Right cardiac atrium (tissue), 5 donors: Measurements from ENCODE around the gene SAMD4A. TPM values are rescaled to one million over a fixed set of nuclear protein-coding genes. Genes with fewer than 3 reads are reported as not detected.
A peak's percentile ranks its signal among the peaks of the same experiment; 100 is the strongest.

Experiments
- ATAC-seq, 2 donors: fragments of 200-7000 bp; cut with Tn5 transposase; one replicate each; pipeline versions ENCODE4 v1.8.0 to v1.9.1; 2020; ENCODE audit warnings: moderate library complexity in 2 of 2, mild to moderate bottlenecking in 1 of 2
- DNase-seq, 3 donors: peaks; one replicate each; pipeline ENCODE4 v3.0.0-alpha.2; 2020
- H3K27ac ChIP-seq: one replicate; pipeline ENCODE4 v1.5.1; 2013; ENCODE audit warnings: mild to moderate bottlenecking, low read length, control low read depth, moderate library complexity
- H3K27me3 ChIP-seq: one replicate; pipeline ENCODE4 v1.6.1; 2013; ENCODE audit not compliant: control insufficient read depth, insufficient read depth
- H3K4me1 ChIP-seq: one replicate; pipeline ENCODE4 v1.6.1; 2013; ENCODE audit warnings: low read length; ENCODE audit not compliant: control insufficient read depth, insufficient read depth
- H3K4me3 ChIP-seq: one replicate; pipeline ENCODE4 v1.5.1; 2013; ENCODE audit warnings: low read length, control low read depth
- H3K9me3 ChIP-seq: one replicate; pipeline ENCODE4 v1.6.1; 2013; ENCODE audit warnings: low read length; ENCODE audit not compliant: control insufficient read depth
- WGBS: extraction: QIAGEN DNeasy Blood & Tissue Kit; methylation state at CpG from one replicate; pipeline ENCODE4 v1.1.7; 2013; 5-methylcytosine and 5-hydroxymethylcytosine counted together
- intact Hi-C, 4 donors: fragments of 100-400 bp; cut with DNase I; formaldehyde crosslinking; loops; one replicate each; pipeline versions ENCODE4 v1.11.0 to v1.14.0; 2022 to 2023
- polyA plus RNA-seq: library from polyadenylated mRNA; stranded (reverse); fragments of 200-250 nt; gene quantifications from one replicate; pipeline ENCODE4 v1.2.3, GENCODE V29; 2013
- total RNA-seq, 4 donors: library from RNA; stranded (reverse); fragmentation: NEBNext Ultra II Directional; extraction: Animal tissue kit (Norgen Biotek cat#: 25700); gene quantifications; one replicate each; pipeline ENCODE4 v1.2.1, GENCODE V29; 2021
- donor health status: healthy with polysubstance abuse.
- donor health status: DM: no; HTN: yes; CAD: no.
- donor health status: DM: no; HTN: no; CAD: no.
- donor health status: DM: no; HTN: yes; CAD: no; lungs with severe emphysema.
- donor health status: DM: yes; HTN: yes; CAD: no.

Gene SAMD4A
- total and polyA plus RNA-seq, 5 donors, result 57.2 to 166 (median 137) TPM

DNA sequence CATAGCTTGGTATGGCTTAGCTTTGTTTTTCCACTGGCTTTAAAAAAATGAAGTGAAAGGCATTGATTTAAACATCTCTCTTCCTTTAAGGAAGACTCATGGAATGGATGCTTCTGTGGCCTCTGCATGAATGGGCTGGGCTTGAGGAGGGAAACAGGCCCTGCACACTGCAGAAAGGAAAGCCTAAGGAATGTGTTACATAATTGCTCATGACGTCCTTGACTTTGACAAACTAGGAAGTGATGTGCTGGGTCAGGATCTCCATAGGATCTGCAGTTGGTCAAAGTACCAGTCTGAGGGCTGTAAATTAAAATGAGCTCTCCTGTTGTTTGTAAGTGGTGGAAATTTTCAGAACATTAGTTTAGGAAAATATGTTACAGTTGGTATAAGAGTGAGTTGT, 12.7 kb downstream of the SAMD4A start:
- intact Hi-C loops, result no loop called here
- no peaks in the 10 kb centered on the region for H3K27me3 ChIP-seq
- H3K4me1 ChIP-seq, result peaks cover 10% of the 10 kb centered on the region
- ATAC-seq (peak; percentile 55 to 56), DNase-seq (no peak)
- no peak overlapping the region for H3K4me3 ChIP-seq
- WGBS, result 5% methylated on average over 1 of the region's 1 CpG
- no peaks in the 10 kb centered on the region for H3K9me3 ChIP-seq
- no peak overlapping the region for H3K27ac ChIP-seq

GRCh38 chr14:54580933-54581332, 14.0 kb downstream of the SAMD4A start:
- peaks cover 10% of the 10 kb centered on the region for H3K4me1 ChIP-seq
- WGBS, result 95% methylated on average over 3 of the region's 3 CpGs
- H3K27ac ChIP-seq, result no peak overlapping the region
- no peaks in the 10 kb centered on the region for H3K27me3 ChIP-seq
- no peak for DNase-seq
- no peaks in the 10 kb centered on the region for H3K9me3 ChIP-seq
- intact Hi-C loops, result no loop called here
- H3K4me3 ChIP-seq, result no peak overlapping the region
- ATAC-seq, result no peak

- Histone ChIP-seq H3K27me3 (no peaks in the 10 kb centered on the region), H3K4me1 (peaks cover 5% of the 10 kb centered on the region), H3K27ac (no peak overlapping the region), H3K9me3 (no peaks in the 10 kb centered on the region), H3K4me3 (no peak overlapping the region)
- ATAC-seq (peak in 1 of 2 donors; percentile 23), DNase-seq (no peak)
- 73% methylated on average over 7 of the region's 7 CpGs for WGBS
- intact Hi-C loops, result no loop called here
These were observed 15.4 kb downstream of the SAMD4A start for GRCh38 chr14:54582334-54582733.

GRCh38 chr14:54584097-54584496, 17.2 kb downstream of the SAMD4A start:
- WGBS, result 29% methylated on average over 1 of the region's 1 CpG
- DNase-seq (no peak), ATAC-seq (no peak)
- Histone ChIP-seq H3K27me3 (no peaks in the 10 kb centered on the region), H3K27ac (no peak overlapping the region), H3K9me3 (no peaks in the 10 kb centered on the region), H3K4me1 (peaks cover 2% of the 10 kb centered on the region), H3K4me3 (no peak overlapping the region)
- intact Hi-C loops, result no loop called here

- H3K27me3 ChIP-seq, result no peaks in the 10 kb centered on the region
- intact Hi-C loops, result no loop called here
- no peak overlapping the region for H3K4me3 ChIP-seq
- no peak for DNase-seq
- H3K9me3 ChIP-seq, result no peaks in the 10 kb centered on the region
- no peak for ATAC-seq
- peaks cover 2% of the 10 kb centered on the region for H3K4me1 ChIP-seq
- 95% methylated on average over 3 of the region's 3 CpGs for WGBS
- no peak overlapping the region for H3K27ac ChIP-seq
These were observed 18.3 kb downstream of the SAMD4A start for GRCh38 chr14:54585214-54585613.

GRCh38 chr14:54589076-54589475, 22.1 kb downstream of the SAMD4A start:
- peaks cover 5% of the 10 kb centered on the region for H3K4me1 ChIP-seq
- H3K9me3 ChIP-seq, result no peaks in the 10 kb centered on the region
- no peaks in the 10 kb centered on the region for H3K27me3 ChIP-seq
- H3K4me3 ChIP-seq, result no peak overlapping the region
- 69% methylated on average over 2 of the region's 2 CpGs for WGBS
- intact Hi-C loops, result no loop called here
- no peak for DNase-seq
- no peak overlapping the region for H3K27ac ChIP-seq
- ATAC-seq, result no peak

DNA sequence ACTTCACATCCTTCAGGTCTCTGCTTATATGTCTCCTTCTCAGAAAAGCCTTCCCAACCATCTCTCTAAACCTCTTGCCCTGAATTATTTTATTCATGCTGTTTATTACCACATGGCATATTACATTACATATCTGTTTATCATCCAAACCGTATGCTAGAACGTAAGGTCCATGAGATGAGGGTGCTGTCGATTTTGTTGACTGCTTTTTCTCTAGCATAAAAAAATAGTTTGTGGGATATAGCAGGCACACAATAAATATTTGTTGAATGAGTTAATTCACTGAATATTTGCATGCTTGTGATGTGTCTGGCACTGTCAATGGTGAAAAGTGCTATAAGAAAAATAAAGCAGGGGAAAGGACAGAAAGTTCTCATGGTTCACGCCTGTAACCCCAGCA, 22.9 kb downstream of the SAMD4A start:
- intact Hi-C loops, result no loop called here

GRCh38 chr14:54590481-54590880, 23.6 kb downstream of the SAMD4A start:
- no peak overlapping the region for H3K4me3 ChIP-seq
- H3K4me1 ChIP-seq, result peaks cover 6% of the 10 kb centered on the region
- H3K27me3 ChIP-seq, result no peaks in the 10 kb centered on the region
- no peak overlapping the region for H3K27ac ChIP-seq
- DNase-seq (no peak), ATAC-seq (peak; percentile 35 to 51)
- intact Hi-C loops, result no loop called here
- no peaks in the 10 kb centered on the region for H3K9me3 ChIP-seq

More for the DNA sequence above, 22.9 kb downstream of the SAMD4A start:
- H3K4me3 ChIP-seq, result no peak overlapping the region
- H3K27me3 ChIP-seq, result no peaks in the 10 kb centered on the region
- H3K4me1 ChIP-seq, result peaks cover 6% of the 10 kb centered on the region
- no peaks in the 10 kb centered on the region for H3K9me3 ChIP-seq
- 65% methylated on average over 4 of the region's 4 CpGs for WGBS
- no peak for DNase-seq
- ATAC-seq, result no peak
- H3K27ac ChIP-seq, result no peak overlapping the region

DNA sequence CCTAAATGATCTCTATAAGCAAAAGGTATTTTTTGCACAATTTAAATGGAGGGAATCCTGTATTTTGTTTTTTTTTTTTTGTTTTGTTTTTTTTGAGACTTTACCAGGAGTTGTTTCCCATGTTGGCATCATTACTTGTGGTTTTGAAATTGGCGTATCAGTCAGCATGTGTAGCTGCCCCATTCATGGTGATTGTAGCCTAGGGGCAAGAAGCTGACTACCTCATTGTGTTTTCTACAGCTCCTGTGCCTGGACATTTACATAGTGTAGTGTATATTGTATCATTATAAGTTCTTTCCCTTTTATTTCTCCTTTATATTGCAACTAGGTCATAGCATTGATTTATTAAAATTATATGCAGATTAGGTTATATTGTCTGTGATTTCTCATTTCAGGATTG, 24.5 kb downstream of the SAMD4A start:
- H3K27ac ChIP-seq, result no peak overlapping the region
- H3K4me3 ChIP-seq, result no peak overlapping the region
- WGBS, result 83% methylated on average over 1 of the region's 1 CpG
- DNase-seq (no peak), ATAC-seq (no peak)
- intact Hi-C loops, result no loop called here
- H3K4me1 ChIP-seq, result peaks cover 6% of the 10 kb centered on the region
- H3K27me3 ChIP-seq, result no peaks in the 10 kb centered on the region
- no peaks in the 10 kb centered on the region for H3K9me3 ChIP-seq

DNA sequence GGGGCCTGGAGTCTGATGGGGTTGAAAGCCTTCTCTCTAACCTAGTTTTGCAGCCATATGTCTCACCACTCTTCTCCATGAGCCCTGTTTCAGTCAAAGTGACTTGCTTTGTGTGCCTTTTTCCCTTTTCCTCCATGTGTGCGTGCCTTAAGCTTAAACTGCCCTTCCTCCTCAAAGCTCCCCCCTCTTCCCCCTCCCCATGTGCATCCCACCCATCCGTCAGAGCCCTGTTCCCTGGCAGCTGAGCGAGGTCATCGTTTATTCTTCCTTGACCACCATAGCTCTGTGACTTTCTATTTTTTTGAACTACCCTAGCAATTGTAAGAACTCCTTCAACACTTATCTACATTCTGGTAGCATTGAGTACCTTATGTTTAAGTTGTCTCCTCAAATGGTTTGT, 24.9 kb downstream of the SAMD4A start:
- no peak overlapping the region for H3K4me3 ChIP-seq
- no peak overlapping the region for H3K27ac ChIP-seq
- ATAC-seq, result no peak
- H3K4me1 ChIP-seq, result peaks cover 6% of the 10 kb centered on the region
- H3K27me3 ChIP-seq, result no peaks in the 10 kb centered on the region
- 56% methylated on average over 4 of the region's 4 CpGs for WGBS
- H3K9me3 ChIP-seq, result no peaks in the 10 kb centered on the region
- intact Hi-C loops, result no loop called here
- DNase-seq, result no peak

DNA sequence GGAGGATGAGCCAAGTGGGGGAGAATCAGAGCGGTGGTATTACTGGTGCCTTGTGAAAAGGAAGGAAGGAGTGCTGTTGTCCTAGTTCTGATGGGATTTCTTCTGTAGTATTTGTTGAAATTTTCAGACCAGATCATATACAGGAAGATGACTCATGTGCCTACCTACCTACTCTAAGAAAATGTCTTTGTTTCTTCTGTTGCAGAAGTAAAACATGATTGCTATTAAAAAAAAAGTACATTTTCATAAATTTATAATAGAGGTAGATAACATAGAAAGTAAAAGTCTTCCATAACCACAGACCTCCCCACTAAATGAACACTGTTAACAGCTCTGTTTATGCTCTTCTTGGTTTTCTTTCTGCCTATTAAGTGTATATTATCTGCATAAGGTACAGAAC, 26.9 kb downstream of the SAMD4A start:
- H3K9me3 ChIP-seq, result no peaks in the 10 kb centered on the region
- H3K4me3 ChIP-seq, result no peak overlapping the region
- 44% methylated on average over 1 of the region's 1 CpG for WGBS
- H3K27ac ChIP-seq, result no peak overlapping the region
- ATAC-seq (no peak), DNase-seq (no peak)
- intact Hi-C loops, result no loop called here
- peaks cover 6% of the 10 kb centered on the region for H3K4me1 ChIP-seq
- H3K27me3 ChIP-seq, result no peaks in the 10 kb centered on the region

GRCh38 chr14:54594537-54594936, 27.6 kb downstream of the SAMD4A start:
- Histone ChIP-seq H3K9me3 (no peaks in the 10 kb centered on the region), H3K27ac (no peak overlapping the region), H3K27me3 (no peaks in the 10 kb centered on the region), H3K4me1 (peaks cover 6% of the 10 kb centered on the region), H3K4me3 (no peak overlapping the region)
- ATAC-seq, result no peak
- intact Hi-C loops, result no loop called here
- 74% methylated on average over 1 of the region's 1 CpG for WGBS
- no peak for DNase-seq
